ENCODE data around the gene NR4A3.

NR4A3 gene

GRCh38 chr9:99878651-99879050 is 57.0 kb downstream of the NR4A3 start:
- no peak for DNase-seq (ENCODE audit: low read depth in 2 of 2)

- no peak for DNase-seq (ENCODE audit: low read depth in 2 of 2)
These were observed 60.1 kb downstream of the NR4A3 start for GRCh38 chr9:99881769-99882168.

GRCh38 chr9:99885747-99886146 is 64.1 kb downstream of the NR4A3 start:
- no peak for DNase-seq (ENCODE audit: low read depth in 2 of 2)

- DNase-seq (ENCODE audit: low read depth in 2 of 2), result no peak
These were observed 67.4 kb downstream of the NR4A3 start for GRCh38 chr9:99889120-99889519.

- DNase-seq (ENCODE audit: low read depth in 2 of 2), result no peak
These were observed 73.1 kb downstream of the NR4A3 start for GRCh38 chr9:99894826-99895225.

GRCh38 chr9:99895510-99895909 is 73.8 kb downstream of the NR4A3 start:
- no peak for DNase-seq (ENCODE audit: low read depth in 2 of 2)

- DNase-seq (ENCODE audit: low read depth in 2 of 2), result no peak
These were observed 74.4 kb downstream of the NR4A3 start for GRCh38 chr9:99896119-99896518.

GRCh38 chr9:99903393-99903792 is 81.7 kb downstream of the NR4A3 start:
- DNase-seq (ENCODE audit: low read depth in 2 of 2), result no peak

- DNase-seq (ENCODE audit: low read depth in 2 of 2), result no peak
These were observed 84.2 kb downstream of the NR4A3 start for GRCh38 chr9:99905833-99906402.

- peak; percentile 67 to 74 for DNase-seq (ENCODE audit: low read depth in 2 of 2)
These were observed 84.9 kb downstream of the NR4A3 start, which contains the start of gene STX17 for GRCh38 chr9:99906403-99907207. TSS of gene STX17 (plus strand) at chr9:99906654. CDS start at chr9:99915240, 8,586 bp downstream.

GRCh38 chr9:99907208-99907532 is 85.5 kb downstream of the NR4A3 start:
- no peak for DNase-seq (ENCODE audit: low read depth in 2 of 2)

- DNase-seq (ENCODE audit: low read depth in 2 of 2), result no peak
These were observed 89.9 kb downstream of the NR4A3 start for GRCh38 chr9:99911600-99911999.
